Measurements from ENCODE around the gene ZDHHC22. TPM values are rescaled to one million over a fixed set of nuclear protein-coding genes. Genes with fewer than 3 reads are reported as not detected.

ZDHHC22 gene
- total and polyA plus RNA-seq, 7 donors = 0.01 to 0.04 TPM; not detected in 5

DNA sequence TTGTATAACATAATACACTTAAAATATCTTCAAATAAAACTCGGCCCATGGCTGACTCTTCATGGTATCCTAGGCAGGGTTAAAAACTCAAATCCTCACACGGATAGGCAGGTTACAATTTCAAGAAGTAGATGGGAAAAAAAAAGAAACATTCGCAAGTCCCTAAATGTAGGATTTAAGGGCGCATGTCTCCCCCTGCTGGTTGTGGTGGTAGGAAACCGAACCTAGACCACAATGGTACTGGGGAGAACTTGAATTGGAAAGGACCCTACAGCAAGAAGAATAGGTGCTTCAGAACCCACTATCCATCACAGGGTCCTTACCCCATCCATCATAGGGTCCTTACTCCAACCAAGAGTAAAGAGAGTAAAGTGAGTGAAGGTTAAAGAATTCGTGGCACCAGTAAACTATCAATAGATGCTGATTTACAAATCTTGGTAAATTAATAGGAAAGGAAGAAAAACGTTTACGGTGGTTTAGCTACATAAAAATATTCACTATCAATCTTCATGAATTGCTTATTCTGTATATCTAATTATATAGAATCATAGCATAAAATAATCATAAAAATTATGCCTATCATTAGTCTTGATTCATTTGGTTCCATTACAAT, 46.8 kb downstream of the ZDHHC22 start:
- H3K27me3 ChIP-seq (ENCODE audit: insufficient read depth in 3 of 3, low read length in 2 of 3) = no peaks in the 10 kb centered on the region
- no peaks in the 10 kb centered on the region for H3K9me3 ChIP-seq
- 20 to 28% (median 23%) methylated on average over 8 of the region's 8 CpGs for WGBS, 3 donors
- no peak for ATAC-seq
- intact Hi-C loops (cut with DNase I) = loop anchor here in 1 of 2 donors (2.0 to 5.0 kb wide), 2 partner anchors 220 to 1837 kb away; no protein-coding TSS in a partner anchor
- TF ChIP-seq, protein P1, sequence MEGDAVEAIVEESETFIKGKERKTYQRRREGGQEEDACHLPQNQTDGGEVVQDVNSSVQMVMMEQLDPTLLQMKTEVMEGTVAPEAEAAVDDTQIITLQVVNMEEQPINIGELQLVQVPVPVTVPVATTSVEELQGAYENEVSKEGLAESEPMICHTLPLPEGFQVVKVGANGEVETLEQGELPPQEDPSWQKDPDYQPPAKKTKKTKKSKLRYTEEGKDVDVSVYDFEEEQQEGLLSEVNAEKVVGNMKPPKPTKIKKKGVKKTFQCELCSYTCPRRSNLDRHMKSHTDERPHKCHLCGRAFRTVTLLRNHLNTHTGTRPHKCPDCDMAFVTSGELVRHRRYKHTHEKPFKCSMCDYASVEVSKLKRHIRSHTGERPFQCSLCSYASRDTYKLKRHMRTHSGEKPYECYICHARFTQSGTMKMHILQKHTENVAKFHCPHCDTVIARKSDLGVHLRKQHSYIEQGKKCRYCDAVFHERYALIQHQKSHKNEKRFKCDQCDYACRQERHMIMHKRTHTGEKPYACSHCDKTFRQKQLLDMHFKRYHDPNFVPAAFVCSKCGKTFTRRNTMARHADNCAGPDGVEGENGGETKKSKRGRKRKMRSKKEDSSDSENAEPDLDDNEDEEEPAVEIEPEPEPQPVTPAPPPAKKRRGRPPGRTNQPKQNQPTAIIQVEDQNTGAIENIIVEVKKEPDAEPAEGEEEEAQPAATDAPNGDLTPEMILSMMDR (IDR thresholded peaks at IDR 0.05) = peak; percentile 83
- no peaks in the 10 kb centered on the region for H3K36me3 ChIP-seq (ENCODE audit: insufficient read depth in 1 of 2, low read depth in 1 of 2)
- H3K4me3 ChIP-seq = no peak overlapping the region
- peaks cover 13% of the 10 kb centered on the region for H3K4me1 ChIP-seq
- H3K27ac ChIP-seq = no peak overlapping the region
- DNase-seq = peak; percentile 75 to 86

DNA sequence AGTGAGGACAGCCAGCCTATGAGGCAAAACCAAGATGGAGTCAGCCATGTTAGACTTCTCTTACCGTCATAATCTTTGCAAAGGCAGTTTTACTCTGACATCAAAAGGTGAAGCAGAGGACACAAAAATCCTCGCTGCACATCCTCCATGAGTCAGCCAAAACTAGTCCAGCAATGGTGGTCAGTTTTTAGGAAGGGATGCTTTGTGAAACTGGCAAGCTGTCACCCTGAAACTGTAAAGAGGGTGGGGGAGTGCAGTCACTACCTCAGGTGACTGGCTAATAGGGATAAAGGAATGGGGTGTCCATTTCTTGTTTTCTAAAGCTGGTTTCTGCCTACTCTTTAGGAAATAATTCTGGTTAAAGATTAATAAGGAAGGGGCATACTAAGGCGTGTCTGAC, 48.9 kb downstream of the ZDHHC22 start:
- H3K4me3 ChIP-seq = no peak overlapping the region
- no peaks in the 10 kb centered on the region for H3K27me3 ChIP-seq (ENCODE audit: insufficient read depth in 3 of 3, low read length in 2 of 3)
- H3K27ac ChIP-seq = no peak overlapping the region
- no peaks in the 10 kb centered on the region for H3K9me3 ChIP-seq
- DNase-seq (no peak), ATAC-seq (no peak)
- TF ChIP-seq, protein P1 (IDR thresholded peaks at IDR 0.05) = no peak
- peaks cover 7% of the 10 kb centered on the region for H3K4me1 ChIP-seq
- 89 to 92% (median 90%) methylated on average over 3 of the region's 3 CpGs for WGBS, 3 donors
- intact Hi-C loops (cut with DNase I) = no loop called here
- H3K36me3 ChIP-seq (ENCODE audit: insufficient read depth in 1 of 2, low read depth in 1 of 2) = no peaks in the 10 kb centered on the region

DNA sequence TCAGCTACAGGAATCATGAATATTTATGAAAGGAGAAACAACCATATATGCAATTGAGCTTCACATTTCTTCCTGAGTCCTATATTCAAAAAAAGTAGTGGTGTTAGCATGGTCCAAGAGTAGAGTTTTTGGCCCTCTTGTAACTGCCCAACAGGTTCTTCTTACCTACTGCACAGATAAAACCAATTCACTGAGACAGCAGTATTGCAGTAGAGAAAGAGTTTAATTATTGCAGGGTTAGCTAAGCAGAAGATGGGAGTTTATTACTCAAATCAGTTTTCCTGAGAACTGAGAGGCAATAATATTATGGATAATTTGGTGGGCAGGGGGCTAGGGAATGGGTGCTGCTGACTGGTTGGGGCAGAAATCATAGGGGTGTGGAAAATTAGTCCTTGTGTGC, 50.1 kb downstream of the ZDHHC22 start:
- Histone ChIP-seq H3K4me3 (no peak overlapping the region), H3K9me3 (no peaks in the 10 kb centered on the region), H3K27me3 (ENCODE audit: insufficient read depth in 3 of 3, low read length in 2 of 3) (no peaks in the 10 kb centered on the region), H3K4me1 (no peaks in the 10 kb centered on the region), H3K27ac (no peak overlapping the region), H3K36me3 (ENCODE audit: insufficient read depth in 1 of 2, low read depth in 1 of 2) (no peaks in the 10 kb centered on the region)
- TF ChIP-seq, protein P1 (IDR thresholded peaks at IDR 0.05) = no peak
- DNase-seq (no peak), ATAC-seq (no peak)
- intact Hi-C loops (cut with DNase I) = no loop called here

DNA sequence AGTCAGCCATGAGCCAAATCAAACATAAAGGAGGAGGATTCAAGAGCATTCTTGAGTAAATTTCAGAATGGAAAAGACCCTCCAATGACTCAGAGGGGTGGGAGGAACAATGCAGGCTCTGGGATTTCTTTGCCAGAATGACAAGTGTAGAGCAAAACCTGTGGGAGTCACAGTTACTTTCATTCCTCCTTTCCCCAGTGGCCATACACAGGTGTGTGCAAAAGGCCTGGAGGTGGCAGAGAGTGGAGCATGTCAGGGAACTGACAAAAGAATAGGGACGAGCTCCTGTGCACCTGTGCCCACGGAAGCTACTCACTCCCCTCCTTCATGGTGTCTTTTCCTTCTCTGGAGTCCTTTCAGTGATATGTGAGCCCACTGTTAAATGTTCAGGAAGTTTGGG, 52.9 kb downstream of the ZDHHC22 start:
- Histone ChIP-seq H3K4me1 (no peaks in the 10 kb centered on the region), H3K36me3 (ENCODE audit: insufficient read depth in 1 of 2, low read depth in 1 of 2) (no peaks in the 10 kb centered on the region), H3K4me3 (no peak overlapping the region), H3K27ac (no peak overlapping the region), H3K27me3 (ENCODE audit: insufficient read depth in 3 of 3, low read length in 2 of 3) (no peaks in the 10 kb centered on the region), H3K9me3 (no peaks in the 10 kb centered on the region)
- intact Hi-C loops (cut with DNase I) = no loop called here
- no peak for ATAC-seq
- WGBS, 3 donors = 87 to 91% (median 89%) methylated on average over 2 of the region's 2 CpGs
- no peak for DNase-seq
- TF ChIP-seq, protein P1 (IDR thresholded peaks at IDR 0.05) = no peak

DNA sequence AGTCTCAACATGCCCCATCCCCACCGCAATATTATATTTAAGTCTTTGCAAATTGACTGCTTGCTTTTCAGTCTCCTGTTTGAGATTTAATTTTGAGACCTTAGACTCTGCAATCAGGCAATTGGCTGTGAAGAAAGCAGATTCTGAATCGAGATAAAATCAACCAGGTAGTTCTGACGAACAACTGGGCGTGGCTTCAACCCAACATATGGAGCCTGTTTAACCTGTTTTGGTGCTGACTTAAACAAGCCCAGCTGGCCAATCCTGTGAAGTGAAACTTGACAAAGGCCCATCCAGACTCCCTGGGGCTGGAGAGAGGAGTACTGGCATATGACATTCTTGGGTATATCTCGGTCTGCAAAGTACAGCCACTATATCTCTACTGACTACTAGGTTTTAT, 53.4 kb downstream of the ZDHHC22 start:
- intact Hi-C loops (cut with DNase I) = no loop called here
- no peaks in the 10 kb centered on the region for H3K4me1 ChIP-seq
- TF ChIP-seq, protein P1 (IDR thresholded peaks at IDR 0.05) = no peak
- 73 to 79% (median 79%) methylated on average over 5 of the region's 5 CpGs for WGBS, 3 donors
- DNase-seq (no peak), ATAC-seq (no peak)
- H3K9me3 ChIP-seq = no peaks in the 10 kb centered on the region
- no peak overlapping the region for H3K27ac ChIP-seq
- no peaks in the 10 kb centered on the region for H3K27me3 ChIP-seq (ENCODE audit: insufficient read depth in 3 of 3, low read length in 2 of 3)
- no peak overlapping the region for H3K4me3 ChIP-seq
- H3K36me3 ChIP-seq (ENCODE audit: insufficient read depth in 1 of 2, low read depth in 1 of 2) = no peaks in the 10 kb centered on the region

Data from psoas muscle (tissue), 8 donors.